22Rv1 (cell line): Measurements from ENCODE around the gene ATP10A.

Experiments used
- ZFX ChIP-seq: fragments of 450-650 bp; IDR thresholded peaks from 2 replicates; pipeline ENCODE4 v1.6.1; 2017; ENCODE audit warnings: antibody characterized with exemption, borderline replicate concordance
- TF ChIP-seq, protein P1 (sequence below): fragments of 450-650 bp; IDR thresholded peaks from 2 replicates; pipeline ENCODE4 v1.5.1; 2017; ENCODE audit warnings: mild to moderate bottlenecking

DNA sequence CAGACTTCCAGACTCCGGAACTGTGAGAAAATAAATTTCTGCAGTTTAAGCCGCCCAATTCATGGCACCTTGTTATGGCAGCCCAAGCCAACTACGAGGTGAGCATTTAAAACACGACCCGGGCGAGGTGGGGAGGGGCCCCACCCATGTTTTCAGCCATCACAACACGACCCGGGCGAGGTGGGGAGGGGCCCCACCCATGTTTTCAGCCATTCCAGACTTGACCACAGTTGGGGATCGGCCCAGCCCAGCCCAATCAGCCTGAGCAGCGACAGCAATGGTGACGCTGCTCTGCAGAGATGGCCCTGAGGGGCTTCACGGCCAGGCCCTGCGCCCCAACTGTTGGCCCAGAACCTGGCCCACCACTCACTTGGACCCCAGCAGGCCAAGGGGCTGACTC is 93.1 kb downstream of the ATP10A start:
- TF ChIP-seq, protein P1, sequence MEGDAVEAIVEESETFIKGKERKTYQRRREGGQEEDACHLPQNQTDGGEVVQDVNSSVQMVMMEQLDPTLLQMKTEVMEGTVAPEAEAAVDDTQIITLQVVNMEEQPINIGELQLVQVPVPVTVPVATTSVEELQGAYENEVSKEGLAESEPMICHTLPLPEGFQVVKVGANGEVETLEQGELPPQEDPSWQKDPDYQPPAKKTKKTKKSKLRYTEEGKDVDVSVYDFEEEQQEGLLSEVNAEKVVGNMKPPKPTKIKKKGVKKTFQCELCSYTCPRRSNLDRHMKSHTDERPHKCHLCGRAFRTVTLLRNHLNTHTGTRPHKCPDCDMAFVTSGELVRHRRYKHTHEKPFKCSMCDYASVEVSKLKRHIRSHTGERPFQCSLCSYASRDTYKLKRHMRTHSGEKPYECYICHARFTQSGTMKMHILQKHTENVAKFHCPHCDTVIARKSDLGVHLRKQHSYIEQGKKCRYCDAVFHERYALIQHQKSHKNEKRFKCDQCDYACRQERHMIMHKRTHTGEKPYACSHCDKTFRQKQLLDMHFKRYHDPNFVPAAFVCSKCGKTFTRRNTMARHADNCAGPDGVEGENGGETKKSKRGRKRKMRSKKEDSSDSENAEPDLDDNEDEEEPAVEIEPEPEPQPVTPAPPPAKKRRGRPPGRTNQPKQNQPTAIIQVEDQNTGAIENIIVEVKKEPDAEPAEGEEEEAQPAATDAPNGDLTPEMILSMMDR = no peak
- TF ChIP-seq ZFX = no peak
